HPDE6-E6E7 (cell line): Measurements from ENCODE around the gene LRRC61.

Experiments used
- DNase-seq: peaks from one replicate; pipeline ENCODE4 v3.0.0; 2011; ENCODE audit warnings: missing footprints; ENCODE audit errors: extremely low spot score

The LRRC61 gene

GRCh38 chr7:150332852-150333635 lies 9.9 kb downstream of the LRRC61 start:
- DNase-seq = no peak

- DNase-seq = no peak
Observed at GRCh38 chr7:150333659-150334058, 10.5 kb downstream of the LRRC61 start.

- no peak for DNase-seq
Observed at GRCh38 chr7:150334108-150334507, 11.0 kb downstream of the LRRC61 start.

- DNase-seq = no peak
Observed at GRCh38 chr7:150335108-150335773, 12.1 kb downstream of the LRRC61 start.

- DNase-seq = no peak
Observed at GRCh38 chr7:150335774-150336112, 12.6 kb downstream of the LRRC61 start.

- DNase-seq = no peak
Observed at GRCh38 chr7:150336746-150337145, 13.6 kb downstream of the LRRC61 start.

GRCh38 chr7:150337179-150337578 lies 14.0 kb downstream of the LRRC61 start:
- no peak for DNase-seq

- DNase-seq = no peak
Observed at GRCh38 chr7:150337659-150338081, 14.5 kb downstream of the LRRC61 start.

- DNase-seq = no peak
Observed at GRCh38 chr7:150338166-150338829, 15.1 kb downstream of the LRRC61 start.

- DNase-seq = no peak
Observed at GRCh38 chr7:150339409-150339809, 16.3 kb downstream of the LRRC61 start.

GRCh38 chr7:150340024-150340749 lies 17.0 kb downstream of the LRRC61 start:
- no peak for DNase-seq

GRCh38 chr7:150340875-150341262 lies 17.7 kb downstream of the LRRC61 start:
- no peak for DNase-seq

GRCh38 chr7:150341263-150342120 lies 18.3 kb downstream of the LRRC61 start, which contains the start of gene RARRES2:
TSS of gene RARRES2 (minus strand) at chr7:150341629. CDS start at chr7:150340609, 1,020 bp downstream.
- DNase-seq = no peak

- no peak for DNase-seq
Observed at GRCh38 chr7:150342121-150342408, 18.9 kb downstream of the LRRC61 start.

- no peak for DNase-seq
Observed at GRCh38 chr7:150343225-150343624, 20.1 kb downstream of the LRRC61 start.

- DNase-seq = no peak
Observed at GRCh38 chr7:150344299-150344698, 21.1 kb downstream of the LRRC61 start.

GRCh38 chr7:150345012-150345411 lies 21.9 kb downstream of the LRRC61 start:
- no peak for DNase-seq

GRCh38 chr7:150346922-150347321 lies 23.8 kb downstream of the LRRC61 start:
- DNase-seq = no peak

GRCh38 chr7:150351587-150352194 lies 28.5 kb downstream of the LRRC61 start:
- no peak for DNase-seq

GRCh38 chr7:150355666-150356059 lies 32.5 kb downstream of the LRRC61 start:
- no peak for DNase-seq
